Karpas-422 (cell line): ENCODE measurements around the gene MPI. TPM values are rescaled to one million over a fixed set of nuclear protein-coding genes. Genes with fewer than 3 reads are reported as not detected.
A peak's percentile ranks its signal among the peaks of the same experiment; 100 is the strongest.

Experiments used
- DNase-seq: peaks from one replicate; pipeline ENCODE4 v3.0.0-alpha.2; 2015
- H2AFZ ChIP-seq: fragments of 200-600 bp; sonication (generic); 2 replicates; pipeline ENCODE4 v1.6.1; 2014; ENCODE audit warnings: antibody characterized with exemption, low read length, mixed read lengths
- H3K27ac ChIP-seq: fragments of 200-600 bp; sonication (generic); 2 replicates; pipeline ENCODE4 v1.5.1; 2014; ENCODE audit warnings: mild to moderate bottlenecking, low read length, moderate library complexity
- H3K27me3 ChIP-seq: fragments of 200-600 bp; sonication (generic); 2 replicates; pipeline ENCODE4 v1.6.1; 2014; ENCODE audit warnings: low read length, mixed read lengths
- H3K36me3 ChIP-seq: fragments of 200-600 bp; sonication (generic); 2 replicates; pipeline ENCODE4 v1.6.1; 2014; ENCODE audit warnings: low read length, mixed read lengths; ENCODE audit not compliant: insufficient read depth
- H3K4me1 ChIP-seq: fragments of 200-600 bp; sonication (generic); 2 replicates; pipeline ENCODE4 v1.6.1; 2014; ENCODE audit warnings: mild to moderate bottlenecking, low read length, mixed read lengths
- H3K4me2 ChIP-seq: fragments of 200-600 bp; sonication (generic); 2 replicates; pipeline ENCODE4 v1.6.1; 2014; ENCODE audit warnings: low read length, low read depth, mild to moderate bottlenecking; ENCODE audit not compliant: poor library complexity, severe bottlenecking
- H3K4me3 ChIP-seq: fragments of 200-600 bp; sonication (generic); 2 replicates; pipeline ENCODE4 v1.5.1; 2014; ENCODE audit warnings: mild to moderate bottlenecking, antibody characterized with exemption, low read length, mixed read lengths
- H3K79me2 ChIP-seq: fragments of 200-600 bp; sonication (generic); 2 replicates; pipeline ENCODE4 v1.6.1; 2014; ENCODE audit warnings: mild to moderate bottlenecking, low read length, mixed read lengths
- H3K9ac ChIP-seq: fragments of 200-600 bp; sonication (generic); 2 replicates; pipeline ENCODE4 v1.6.0; 2014; ENCODE audit warnings: low read length
- H3K9me2 ChIP-seq: fragments of 200-600 bp; sonication (generic), shearing (Covaris generic); replicated peaks from 2 replicates; pipeline ENCODE4 v1.6.0; 2014; ENCODE audit warnings: mild to moderate bottlenecking, low read length, moderate library complexity; ENCODE audit not compliant: insufficient read depth
- H3K9me3 ChIP-seq: fragments of 300-700, 200-600 bp; sonication (generic); 2 replicates; pipeline ENCODE4 v1.6.1; 2014; ENCODE audit warnings: low read length, mixed read lengths
- H4K20me1 ChIP-seq: fragments of 200-600 bp; sonication (generic); 2 replicates; pipeline ENCODE4 v1.6.1; 2014; ENCODE audit warnings: mild to moderate bottlenecking, antibody characterized with exemption, low read length, low read depth; ENCODE audit not compliant: insufficient read depth
- small RNA-seq: library from RNA; depleted of rRNA; stranded (forward); fragments of <200 nt; gene quantifications from one replicate; pipeline ENCODE3, GENCODE V24; 2014
- total RNA-seq: library from RNA; depleted of rRNA; stranded (reverse); fragments of >200 nt; shearing (Covaris generic); gene quantifications from 2 replicates; pipeline ENCODE4 v1.2.3, GENCODE V29; 2014; ENCODE audit warnings: low replicate concordance; rRNA removed

MPI gene
- total RNA-seq, 1 experiment from 2014 or later = 73.7 TPM

DNA sequence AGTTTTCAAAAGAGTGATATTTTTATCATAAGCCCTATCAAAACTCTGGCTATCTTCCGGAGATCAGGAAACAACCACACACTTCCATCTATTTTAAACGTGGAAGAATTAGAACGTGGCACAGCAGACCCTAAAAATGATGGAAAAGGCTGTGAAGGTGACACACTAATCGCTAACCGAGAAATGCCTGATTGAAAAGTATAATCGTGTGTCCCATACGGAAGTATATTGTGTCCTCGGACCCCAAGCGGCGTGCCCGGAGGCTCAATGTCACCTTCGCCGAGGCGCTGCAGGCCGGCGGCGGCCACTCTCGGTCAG is 47.4 kb downstream of the MPI start:
- Histone ChIP-seq H3K27me3 (no peaks in the 10 kb centered on the region), H4K20me1 (peaks cover 11% of the 10 kb centered on the region; the same call in 1 of the 2 replicates), H3K36me3 (peaks cover 22% of the 10 kb centered on the region; the same call in 1 of the 2 replicates), H3K27ac (peak overlapping the region; percentile 81), H2AFZ (peak overlapping the region; percentile 20; the same call in 1 of the 2 replicates), H3K4me1 (peaks cover 33% of the 10 kb centered on the region), H3K9ac (peak overlapping the region; percentile 99), H3K9me3 (no peaks in the 10 kb centered on the region), H3K4me2 (peak overlapping the region; percentile 85), H3K79me2 (peaks cover 56% of the 10 kb centered on the region), H3K4me3 (peak overlapping the region; percentile 76), H3K9me2 (no peaks in the 10 kb centered on the region)
- peak; percentile 77 for DNase-seq

- H3K4me2 ChIP-seq = peak within 1 kb of the TSS; percentile 85
- H3K9ac ChIP-seq = peak within 1 kb of the TSS; percentile 99
- no peaks in the 10 kb centered on the region for H3K27me3 ChIP-seq
- H3K27ac ChIP-seq = peak within 1 kb of the TSS; percentile 81
- H3K4me1 ChIP-seq = peaks cover 30% of the 10 kb centered on the region
- peaks cover 50% of the 10 kb centered on the region for H3K79me2 ChIP-seq
- H3K36me3 ChIP-seq = peaks cover 19% of the 10 kb centered on the region; the same call in 1 of the 2 replicates
- peaks cover 7% of the 10 kb centered on the region; the same call in 1 of the 2 replicates for H4K20me1 ChIP-seq
- H3K4me3 ChIP-seq = peak within 1 kb of the TSS; percentile 76
- peak within 1 kb of the TSS; percentile 47 for H2AFZ ChIP-seq
- peak; percentile 97 for DNase-seq
- no peaks in the 10 kb centered on the region for H3K9me3 ChIP-seq
- H3K9me2 ChIP-seq = no peaks in the 10 kb centered on the region
These were observed 47.9 kb downstream of the MPI start, which contains the start of gene COX5A for GRCh38 chr15:74937590-74938371. Gene COX5A, minus strand, starts transcription at chr15:74938073. Its CDS starts 59 bp downstream, at chr15:74938014.

DNA sequence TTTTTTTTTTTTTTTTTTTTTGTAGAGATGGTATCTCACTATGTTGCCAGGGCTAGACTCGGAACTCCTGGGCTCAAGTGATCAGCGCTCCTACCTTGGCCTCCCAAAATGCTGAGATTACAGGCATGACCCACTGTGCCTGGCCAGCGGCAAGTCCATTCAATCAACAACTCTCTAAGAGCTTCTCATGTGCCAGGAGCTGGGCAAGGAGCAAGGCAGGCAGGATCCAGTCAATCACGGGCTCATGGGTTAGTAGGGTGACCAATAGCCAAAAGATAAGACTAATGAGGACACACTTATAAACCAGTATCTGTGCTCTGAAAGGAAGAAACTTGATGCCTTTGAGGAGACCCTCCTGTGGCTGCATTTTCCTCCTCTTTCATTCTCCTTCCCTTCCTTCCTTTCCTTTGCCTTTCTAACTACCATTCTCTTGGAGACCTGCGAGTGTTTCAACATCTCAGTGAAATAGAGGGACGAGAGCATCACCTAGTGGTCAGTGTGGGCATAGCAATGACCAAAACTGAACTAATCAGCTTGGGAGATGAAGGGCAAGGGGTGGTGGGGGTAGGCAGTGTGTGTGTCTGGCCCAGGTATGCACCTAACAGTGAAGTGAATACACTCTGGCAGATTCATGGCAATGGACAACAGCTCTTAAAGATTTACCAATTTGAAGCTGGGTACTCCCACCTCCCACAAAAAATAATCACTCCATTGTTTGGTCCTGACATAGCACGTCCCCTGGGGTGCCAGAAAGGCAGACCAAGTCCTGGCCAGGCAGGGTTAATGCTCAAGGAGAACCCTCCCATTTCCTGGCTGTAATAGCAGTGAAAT is 60.5 kb downstream of the MPI start:
- Histone ChIP-seq H4K20me1 (peaks cover 14% of the 10 kb centered on the region), H3K27me3 (no peaks in the 10 kb centered on the region), H2AFZ (no peak overlapping the region), H3K9ac (no peak overlapping the region), H3K4me3 (no peak overlapping the region), H3K36me3 (no peaks in the 10 kb centered on the region), H3K9me3 (no peaks in the 10 kb centered on the region), H3K4me2 (no peak overlapping the region), H3K9me2 (no peaks in the 10 kb centered on the region), H3K4me1 (peaks cover 13% of the 10 kb centered on the region), H3K27ac (no peak overlapping the region), H3K79me2 (no peaks in the 10 kb centered on the region)
- DNase-seq = peak; percentile 91

DNA sequence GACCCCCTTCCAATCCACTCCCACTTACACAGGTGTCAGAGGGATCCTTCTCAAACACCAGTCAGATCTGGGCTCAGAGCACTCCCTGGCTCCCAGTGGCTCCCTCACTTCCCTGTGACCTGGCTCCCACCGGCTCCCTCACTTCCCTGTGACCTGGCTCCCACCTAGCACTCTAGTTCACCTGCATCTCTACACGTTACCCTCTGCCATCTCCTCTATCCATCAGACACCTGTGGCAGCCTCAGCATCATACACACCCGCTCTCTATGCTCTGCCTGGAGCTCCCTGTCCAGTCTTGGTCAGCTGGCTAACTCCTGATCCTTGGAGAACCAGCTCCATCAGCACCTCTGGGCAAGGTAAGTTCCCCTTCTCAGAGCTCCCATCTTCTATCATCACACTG is 61.2 kb downstream of the MPI start:
- Histone ChIP-seq H3K4me3 (no peak overlapping the region), H3K27ac (no peak overlapping the region), H2AFZ (no peak overlapping the region), H4K20me1 (peaks cover 19% of the 10 kb centered on the region), H3K79me2 (no peaks in the 10 kb centered on the region), H3K9me2 (no peaks in the 10 kb centered on the region), H3K4me1 (peaks cover 20% of the 10 kb centered on the region), H3K27me3 (no peaks in the 10 kb centered on the region), H3K4me2 (no peak overlapping the region), H3K36me3 (no peaks in the 10 kb centered on the region), H3K9me3 (no peaks in the 10 kb centered on the region), H3K9ac (no peak overlapping the region)
- DNase-seq = no peak

Small RNA genes lying within 50 kb of the gene (small RNA-seq; reads per million reads assigned to genes)
- gene MIR6882 = 0.24 reads per million

Other genes with a start within 250 kb of the MPI start
- gene EDC3, start 194.0 kb upstream of the MPI start, total RNA-seq = 14.7 and 19.9 TPM in 2 replicates
- not detected in 2 replicates for gene CYP1A1, start 164.5 kb upstream of the MPI start, total RNA-seq
- not detected in 2 replicates for gene CYP1A2, start 141.2 kb upstream of the MPI start, total RNA-seq
- 172 and 306 TPM in 2 replicates for gene CSK, start 108.0 kb upstream of the MPI start, total RNA-seq
- 3.3 and 4.3 TPM in 2 replicates for gene LMAN1L, start 77.2 kb upstream of the MPI start, total RNA-seq
- 5.2 and 7.3 TPM in 2 replicates for gene CPLX3, start 63.4 kb upstream of the MPI start, total RNA-seq
- gene ULK3, start 46.9 kb upstream of the MPI start, total RNA-seq = 87.3 and 89.6 TPM in 2 replicates
- 37.1 and 54.9 TPM in 2 replicates for gene SCAMP2, start 16.7 kb upstream of the MPI start, total RNA-seq
- 58.8 and 69.5 TPM in 2 replicates for gene FAM219B, start 16.8 kb downstream of the MPI start, total RNA-seq
- 135 and 229 TPM in 2 replicates for gene COX5A, start 48.0 kb downstream of the MPI start, total RNA-seq
- 4.1 and 8.1 TPM in 2 replicates for gene RPP25, start 66.7 kb downstream of the MPI start, total RNA-seq
- 46.6 and 54.0 TPM in 2 replicates for gene SCAMP5, start 105.5 kb downstream of the MPI start, total RNA-seq
- 19.3 and 30.6 TPM in 2 replicates for gene PPCDC, start 133.5 kb downstream of the MPI start, total RNA-seq